MCF 10A (cell line): Measurements from ENCODE around the gene AFDN. TPM values are rescaled to one million over a fixed set of nuclear protein-coding genes. Genes with fewer than 3 reads are reported as not detected.

Experiments used
- BruUV-seq: library from RNA; stranded (reverse); fragments of 400-500 nt; replicated peaks from 2 replicates; lab custom pipeline; 2021; lab: Mats Ljungman, UMichigan
- CTCF ChIA-PET: fragments of 300-600 bp; sonication (Branson Sonifier 250); formaldehyde crosslinking; extraction: SDS; loops from one replicate; lab custom pipeline; 2021; ENCODE audit warnings: antibody characterized with exemption, inconsistent platforms; lab: Yijun Ruan, JAX
- POLR2A ChIA-PET: fragments of 300-600, 350-650 bp; sonication (Branson Sonifier 250); formaldehyde crosslinking; extraction: SDS; loops from one replicate; lab custom pipeline; 2020; ENCODE audit warnings: antibody characterized with exemption, inconsistent platforms; lab: Yijun Ruan, JAX
- DNase-seq: peaks from one replicate; pipeline ENCODE4 v3.0.0-alpha.2; 2018; ENCODE audit not compliant: unreplicated experiment
- H3K27ac Mint-ChIP-seq: one replicate; pipeline ENCODE4 v1.8.0; 2022; ENCODE audit warnings: mild to moderate bottlenecking, low read depth, mixed read lengths; ENCODE audit not compliant: unreplicated experiment
- H3K27me3 Mint-ChIP-seq: one replicate; pipeline ENCODE4 v1.8.0; 2022; ENCODE audit warnings: mixed read lengths; ENCODE audit not compliant: insufficient read depth, unreplicated experiment
- H3K36me3 Mint-ChIP-seq: one replicate; pipeline ENCODE4 v1.8.0; 2022; ENCODE audit warnings: mild to moderate bottlenecking, moderate library complexity, mixed read lengths; ENCODE audit not compliant: insufficient read depth, unreplicated experiment
- H3K4me1 Mint-ChIP-seq: one replicate; pipeline ENCODE4 v1.8.0; 2022; ENCODE audit warnings: mixed read lengths; ENCODE audit not compliant: insufficient read depth, unreplicated experiment
- H3K4me3 Mint-ChIP-seq: one replicate; pipeline ENCODE4 v1.8.0; 2022; ENCODE audit warnings: mild to moderate bottlenecking, moderate library complexity, mixed read lengths; ENCODE audit not compliant: unreplicated experiment
- H3K9me3 Mint-ChIP-seq: one replicate; pipeline ENCODE4 v1.8.0; 2022; ENCODE audit warnings: mixed read lengths; ENCODE audit not compliant: unreplicated experiment
- intact Hi-C: fragments of 100-400 bp; cut with micrococcal nuclease; formaldehyde crosslinking; loops from 2 replicates; pipeline ENCODE4 v1.14.1; 2022
- total RNA-seq: library from RNA; stranded (reverse); gene quantifications from 2 replicates; pipeline ENCODE4 v1.2.3, GENCODE V29; 2022
- TF ChIP-seq, protein P1 (sequence below): fragments of 200-600 bp; IDR thresholded peaks from one replicate; pipeline ENCODE4 v1.8.0; 2022; ENCODE audit warnings: antibody characterized with exemption, mild to moderate bottlenecking; ENCODE audit not compliant: unreplicated experiment

Gene AFDN
- total RNA-seq, 1 experiment from 2014 or later: 115 TPM

DNA sequence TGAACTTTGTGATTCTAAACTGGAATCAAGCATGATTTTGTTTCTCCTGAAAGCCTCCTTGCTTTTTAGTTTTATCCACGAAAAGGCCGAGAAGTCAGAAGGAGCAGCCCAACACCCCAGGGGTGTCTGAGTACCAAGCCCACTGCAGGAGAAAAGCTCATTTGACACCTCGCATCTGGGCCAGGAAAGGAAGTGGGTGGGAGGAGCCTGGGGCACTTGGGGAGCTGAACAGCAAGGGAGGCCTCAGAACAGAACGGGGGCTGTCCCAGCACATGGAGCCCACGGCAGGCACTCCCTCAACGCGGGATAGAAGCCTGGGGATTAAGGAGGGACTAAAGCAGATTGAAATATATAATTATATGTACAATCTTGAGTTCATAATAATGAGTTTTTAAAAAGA is 177.3 kb downstream of the AFDN start:
- H3K36me3 Mint-ChIP-seq: no peaks in the 10 kb centered on the region
- H3K27me3 Mint-ChIP-seq: peaks cover 29% of the 10 kb centered on the region
- no TSS peak for BruUV-seq
- ChIA-PET POLR2A (no interaction called here), CTCF (no interaction called here)
- intact Hi-C loops: no loop called here
- no peak for DNase-seq
- peaks cover 24% of the 10 kb centered on the region for H3K4me1 Mint-ChIP-seq
- H3K9me3 Mint-ChIP-seq: no peaks in the 10 kb centered on the region
- H3K4me3 Mint-ChIP-seq: no peak overlapping the region
- TF ChIP-seq, protein P1, sequence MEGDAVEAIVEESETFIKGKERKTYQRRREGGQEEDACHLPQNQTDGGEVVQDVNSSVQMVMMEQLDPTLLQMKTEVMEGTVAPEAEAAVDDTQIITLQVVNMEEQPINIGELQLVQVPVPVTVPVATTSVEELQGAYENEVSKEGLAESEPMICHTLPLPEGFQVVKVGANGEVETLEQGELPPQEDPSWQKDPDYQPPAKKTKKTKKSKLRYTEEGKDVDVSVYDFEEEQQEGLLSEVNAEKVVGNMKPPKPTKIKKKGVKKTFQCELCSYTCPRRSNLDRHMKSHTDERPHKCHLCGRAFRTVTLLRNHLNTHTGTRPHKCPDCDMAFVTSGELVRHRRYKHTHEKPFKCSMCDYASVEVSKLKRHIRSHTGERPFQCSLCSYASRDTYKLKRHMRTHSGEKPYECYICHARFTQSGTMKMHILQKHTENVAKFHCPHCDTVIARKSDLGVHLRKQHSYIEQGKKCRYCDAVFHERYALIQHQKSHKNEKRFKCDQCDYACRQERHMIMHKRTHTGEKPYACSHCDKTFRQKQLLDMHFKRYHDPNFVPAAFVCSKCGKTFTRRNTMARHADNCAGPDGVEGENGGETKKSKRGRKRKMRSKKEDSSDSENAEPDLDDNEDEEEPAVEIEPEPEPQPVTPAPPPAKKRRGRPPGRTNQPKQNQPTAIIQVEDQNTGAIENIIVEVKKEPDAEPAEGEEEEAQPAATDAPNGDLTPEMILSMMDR: no peak
- no peak overlapping the region for H3K27ac Mint-ChIP-seq

DNA sequence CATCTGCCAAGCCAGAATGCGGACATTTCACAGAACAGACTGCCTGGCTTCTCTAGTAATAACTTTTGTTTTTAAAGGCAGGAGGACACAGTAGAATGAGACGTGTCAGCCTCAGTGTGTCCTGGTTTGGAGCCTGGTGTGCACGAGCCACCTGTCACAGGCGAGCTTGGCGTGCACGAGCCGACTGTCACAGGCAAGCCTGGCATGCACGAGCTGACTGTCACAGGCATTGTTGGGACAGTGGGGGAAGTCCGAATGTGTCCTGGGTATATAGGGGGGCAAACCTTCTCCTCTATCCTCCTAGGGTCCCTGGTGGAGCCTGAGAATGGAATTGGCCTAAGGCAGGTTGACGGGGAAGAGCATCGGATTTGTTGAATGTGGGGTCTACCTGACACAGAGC is 178.2 kb downstream of the AFDN start:
- ChIA-PET CTCF (no interaction called here), POLR2A (no interaction called here)
- intact Hi-C loops: no loop called here
- H3K27ac Mint-ChIP-seq: peak overlapping the region; percentile 49
- H3K9me3 Mint-ChIP-seq: peaks cover 5% of the 10 kb centered on the region
- no peaks in the 10 kb centered on the region for H3K36me3 Mint-ChIP-seq
- H3K4me1 Mint-ChIP-seq: peaks cover 24% of the 10 kb centered on the region
- no TSS peak for BruUV-seq
- TF ChIP-seq, protein P1: no peak
- peaks cover 29% of the 10 kb centered on the region for H3K27me3 Mint-ChIP-seq
- no peak overlapping the region for H3K4me3 Mint-ChIP-seq
- DNase-seq: no peak

DNA sequence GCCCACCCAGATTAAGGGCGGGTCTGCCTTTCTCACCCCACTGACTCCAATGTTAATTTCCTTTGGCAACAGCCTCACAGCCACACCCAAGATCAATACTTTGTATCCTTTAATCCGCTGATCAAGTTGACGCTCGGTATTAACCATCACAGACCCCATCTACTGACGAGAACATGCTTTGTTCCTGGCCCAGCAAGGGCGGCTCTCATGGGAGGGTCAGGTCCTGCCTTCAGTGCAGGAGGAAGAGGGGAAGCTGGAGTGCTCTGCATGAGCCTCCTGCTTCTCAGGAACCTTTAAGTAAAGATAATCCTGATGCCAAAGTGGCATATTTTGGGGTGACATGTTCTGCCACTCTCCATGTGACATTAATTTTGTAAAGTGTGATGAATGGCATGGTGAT is 179.1 kb downstream of the AFDN start:
- POLR2A ChIA-PET: no interaction called here
- TF ChIP-seq, protein P1: no peak
- Mint-ChIP-seq H3K27me3 (peaks cover 29% of the 10 kb centered on the region), H3K4me1 (peaks cover 24% of the 10 kb centered on the region), H3K27ac (peak overlapping the region; percentile 49), H3K36me3 (no peaks in the 10 kb centered on the region), H3K4me3 (no peak overlapping the region), H3K9me3 (peaks cover 14% of the 10 kb centered on the region)
- CTCF ChIA-PET: no interaction called here
- intact Hi-C loops: no loop called here
- no TSS peak for BruUV-seq
- no peak for DNase-seq

DNA sequence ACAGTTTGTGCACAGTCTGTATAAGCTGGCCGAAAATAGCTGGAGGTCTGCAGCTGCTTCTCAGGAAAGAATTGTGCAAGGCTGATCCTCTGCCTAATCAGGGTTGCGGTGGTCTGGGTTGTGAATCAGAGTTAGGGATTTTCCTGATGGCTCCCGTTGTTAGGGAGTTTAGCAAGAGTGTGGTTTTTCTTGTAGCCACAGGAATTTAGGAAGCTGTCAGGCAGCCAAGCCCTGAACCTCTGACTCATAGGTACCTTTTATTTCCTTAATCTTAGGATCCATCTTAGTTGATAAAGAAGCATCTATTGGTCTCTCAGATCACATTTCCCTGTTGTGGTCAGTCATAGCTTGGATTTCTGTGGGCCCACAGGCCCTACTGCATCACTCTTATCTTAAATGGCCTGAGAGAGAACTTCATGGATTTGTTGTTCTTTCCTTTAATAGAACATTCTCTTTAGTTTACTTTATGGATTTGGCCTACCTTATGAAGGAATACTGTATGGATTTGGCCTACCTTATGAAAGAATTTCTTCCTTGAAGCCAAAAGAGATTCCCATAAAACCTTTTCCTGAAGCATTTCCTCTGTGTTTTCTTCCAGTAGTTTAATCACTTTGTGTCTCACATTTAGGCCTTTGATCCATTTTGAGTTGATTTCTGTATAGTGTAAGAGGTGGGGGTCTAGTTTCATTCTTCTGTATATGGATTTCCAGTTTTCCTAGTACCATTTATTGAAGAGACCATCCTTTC is 181.1 kb downstream of the AFDN start:
- BruUV-seq: no TSS peak
- peaks cover 7% of the 10 kb centered on the region for H3K36me3 Mint-ChIP-seq
- H3K4me1 Mint-ChIP-seq: peaks cover 23% of the 10 kb centered on the region
- CTCF ChIA-PET: no interaction called here
- intact Hi-C loops: no loop called here
- peak; percentile 98 for DNase-seq
- POLR2A ChIA-PET: interaction anchor here (0.7 to 1.3 kb wide), 5 partner anchors 9 to 1387 kb away, joined by 3 to 4 read pairs (median 3); no protein-coding TSS in a partner anchor
- H3K4me3 Mint-ChIP-seq: peak overlapping the region; percentile 10
- H3K27ac Mint-ChIP-seq: peak overlapping the region; percentile 63
- TF ChIP-seq, protein P1: no peak
- H3K27me3 Mint-ChIP-seq: peaks cover 26% of the 10 kb centered on the region
- H3K9me3 Mint-ChIP-seq: peaks cover 25% of the 10 kb centered on the region
